HG02642 (cell line): ENCODE data around the gene CNTNAP2.

Experiments used
- ATAC-seq: cut with Tn5 transposase; IDR thresholded peaks from one replicate; pipeline ENCODE4 v1.9.1; 2021; ENCODE audit warnings: mild to moderate bottlenecking; ENCODE audit not compliant: unreplicated experiment, poor library complexity

The CNTNAP2 gene

DNA sequence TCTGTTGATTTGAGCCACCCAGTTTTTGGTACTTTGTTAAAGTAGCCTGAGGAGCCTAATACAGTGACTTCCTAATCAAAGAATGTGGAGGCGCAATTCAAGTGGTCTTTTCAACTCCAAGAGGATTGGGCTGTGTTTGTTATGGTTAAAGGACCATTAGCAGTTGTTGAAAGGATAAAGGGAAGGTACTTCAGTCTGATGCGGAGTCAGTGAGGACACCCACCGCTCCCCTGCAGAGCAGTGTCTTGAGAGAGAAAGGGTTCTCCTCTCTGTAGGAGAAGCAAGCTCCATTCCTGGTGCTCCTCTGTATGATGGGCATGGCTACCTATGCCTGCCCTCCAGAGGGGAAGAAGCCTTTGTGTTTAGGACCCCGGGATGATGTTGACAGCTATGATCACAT is 1883.4 kb downstream of the CNTNAP2 start:
- ATAC-seq: no peak

DNA sequence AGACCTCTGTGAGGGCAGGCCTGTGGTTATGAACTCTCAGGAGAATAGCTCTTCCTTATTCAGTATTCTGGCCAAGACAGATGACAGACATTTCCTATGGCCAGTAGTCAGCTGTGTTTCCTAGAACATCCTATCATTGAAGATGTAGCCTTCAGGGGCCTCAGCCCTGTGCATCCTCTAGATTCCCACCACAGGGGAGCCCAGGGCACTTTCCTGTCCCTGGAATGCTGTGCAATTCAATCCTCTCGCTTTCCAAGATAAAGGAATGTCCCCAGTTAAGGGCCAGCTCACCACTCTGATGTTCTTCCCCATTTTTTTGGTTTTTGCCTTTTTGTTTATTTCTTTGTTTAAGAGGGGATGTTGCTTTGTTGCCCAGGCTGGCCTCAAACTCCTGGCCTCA is 1895.2 kb downstream of the CNTNAP2 start:
- ATAC-seq: no peak

DNA sequence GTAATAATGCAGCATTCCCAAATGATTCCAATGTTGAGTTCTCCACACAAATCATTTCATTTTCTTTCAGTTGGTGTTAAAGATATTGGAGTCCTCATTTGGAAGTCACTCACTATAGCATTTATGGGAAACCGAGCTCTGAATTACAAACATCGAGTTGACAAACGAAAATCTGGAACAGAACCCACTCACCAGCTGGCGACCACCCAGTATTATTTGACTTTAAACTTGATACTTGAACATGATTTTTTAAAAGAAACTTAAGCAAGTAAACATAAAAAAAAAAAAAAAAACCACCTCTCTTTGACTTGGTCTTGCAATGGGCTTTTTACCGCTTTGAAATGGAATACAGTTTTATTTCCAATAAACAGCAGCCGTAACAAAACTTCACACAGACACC is 1897.4 kb downstream of the CNTNAP2 start:
- ATAC-seq: no peak

DNA sequence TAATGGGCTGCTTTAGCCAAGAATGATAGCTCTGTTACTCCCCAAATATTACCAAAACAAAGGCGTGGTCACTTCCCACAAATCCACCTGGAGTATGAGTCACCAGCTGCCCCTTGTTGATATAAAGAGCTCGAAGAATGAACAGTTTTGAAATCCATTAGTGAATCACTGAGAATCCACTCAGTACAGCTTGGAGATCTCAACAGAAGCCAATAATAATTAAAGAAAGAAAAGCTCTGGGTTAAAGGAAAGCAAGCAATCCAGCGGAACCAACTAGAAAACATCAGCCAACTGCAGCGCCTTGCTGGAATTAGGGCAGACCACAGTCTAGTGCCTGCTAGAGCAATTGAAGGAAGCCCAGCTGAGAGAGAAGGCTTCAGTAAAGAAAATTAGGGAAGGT is 1897.9 kb downstream of the CNTNAP2 start:
- no peak for ATAC-seq

DNA sequence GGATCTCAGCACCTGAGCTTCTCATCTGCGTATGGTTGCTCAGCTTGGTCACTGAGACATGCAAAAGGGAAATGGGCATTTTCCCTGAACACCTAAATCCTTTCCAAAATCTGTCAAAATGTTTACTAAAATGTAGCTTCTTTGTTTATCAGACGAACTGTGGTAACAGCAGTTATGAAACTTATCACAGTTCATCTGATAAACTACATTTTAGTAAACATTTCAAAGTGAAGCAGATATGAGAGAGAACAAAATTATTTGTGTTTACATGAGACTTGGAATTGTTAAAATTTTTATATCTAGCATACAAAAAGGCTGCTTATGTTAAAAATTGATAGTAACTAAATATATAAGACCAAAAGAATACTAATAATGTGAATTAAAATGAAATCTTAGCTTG is 1900.5 kb downstream of the CNTNAP2 start:
- no peak for ATAC-seq

DNA sequence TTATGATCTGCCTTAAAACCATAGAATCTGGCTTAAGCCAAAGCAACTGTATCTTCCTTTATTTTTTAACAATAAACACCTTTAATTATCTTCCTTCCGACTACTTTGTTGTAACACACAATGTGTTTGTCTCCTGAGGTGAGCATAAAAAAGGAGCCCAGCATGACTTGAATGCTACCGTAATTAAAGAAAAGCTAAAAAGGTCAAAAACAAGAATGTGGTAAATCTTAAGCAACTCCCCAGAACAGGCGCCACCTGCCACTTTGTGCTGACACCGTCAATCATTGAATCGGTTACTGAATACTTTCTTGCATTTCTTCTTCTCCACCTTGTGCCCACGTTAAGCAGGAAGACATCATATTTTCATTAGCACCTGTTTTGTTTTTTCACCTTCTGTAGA is 1904.1 kb downstream of the CNTNAP2 start:
- no peak for ATAC-seq

DNA sequence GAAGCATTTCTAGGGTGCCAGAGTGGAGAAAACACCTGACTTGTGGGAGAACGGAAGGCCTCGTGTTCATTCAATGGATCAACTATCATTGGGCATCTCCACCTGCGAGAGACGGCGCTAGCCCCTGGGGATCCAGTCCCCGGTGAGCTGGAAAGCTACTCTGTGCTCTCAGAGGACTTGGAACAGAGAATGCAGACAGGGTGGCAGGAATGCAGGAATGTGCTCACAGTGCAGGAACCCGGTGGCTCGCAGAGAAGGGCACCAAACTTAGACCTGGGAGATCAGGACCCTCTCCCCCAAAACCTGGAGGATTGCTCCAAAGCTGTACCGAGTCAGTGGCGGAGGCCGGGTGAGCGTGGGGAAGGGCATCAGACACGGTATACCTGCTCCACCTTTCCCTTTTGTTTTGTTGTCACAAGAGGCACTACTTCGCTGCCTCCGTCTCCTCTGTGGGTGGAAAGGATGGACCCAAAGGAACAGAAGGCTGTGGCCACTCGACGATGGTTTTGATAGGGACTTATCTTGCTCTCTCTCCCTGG is 1905.0 kb downstream of the CNTNAP2 start:
- no peak for ATAC-seq

DNA sequence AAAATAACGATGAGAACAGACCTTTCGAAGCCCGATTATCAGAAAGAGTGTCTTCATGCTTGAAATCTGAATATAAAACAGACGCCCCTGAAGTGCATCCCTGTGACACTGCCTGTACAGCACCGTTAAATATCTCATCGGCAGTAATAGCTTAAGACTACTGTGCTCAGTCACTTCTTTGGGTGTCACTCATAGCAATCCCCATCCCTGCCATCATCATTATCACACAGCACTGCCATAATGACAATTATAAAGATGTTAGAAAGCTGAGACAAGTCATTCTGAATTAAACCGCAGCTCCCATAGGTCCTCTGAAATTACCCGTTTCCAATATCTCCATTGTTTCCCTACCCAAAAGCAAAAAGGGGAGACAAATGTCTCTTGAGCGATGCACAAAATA is 1906.2 kb downstream of the CNTNAP2 start:
- ATAC-seq: no peak

DNA sequence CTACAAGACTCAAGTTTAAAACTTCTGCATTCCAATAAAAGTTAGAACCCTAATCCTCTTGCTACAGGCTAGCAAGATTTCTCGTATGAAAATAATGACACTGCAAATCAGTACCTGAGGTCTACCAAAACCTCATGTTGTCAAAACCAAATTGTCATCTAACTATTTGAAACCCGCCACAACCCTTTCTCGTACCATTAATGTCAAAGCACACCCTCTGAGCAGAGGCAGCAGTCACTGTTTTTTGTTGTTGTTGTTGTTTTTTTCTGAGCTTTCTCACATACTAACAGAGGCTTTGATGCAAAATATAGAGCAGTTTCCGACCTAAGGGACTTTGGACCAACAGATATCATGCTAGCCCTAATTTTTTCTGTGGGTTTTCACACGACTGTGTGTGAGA is 1910.1 kb downstream of the CNTNAP2 start:
- ATAC-seq: no peak

DNA sequence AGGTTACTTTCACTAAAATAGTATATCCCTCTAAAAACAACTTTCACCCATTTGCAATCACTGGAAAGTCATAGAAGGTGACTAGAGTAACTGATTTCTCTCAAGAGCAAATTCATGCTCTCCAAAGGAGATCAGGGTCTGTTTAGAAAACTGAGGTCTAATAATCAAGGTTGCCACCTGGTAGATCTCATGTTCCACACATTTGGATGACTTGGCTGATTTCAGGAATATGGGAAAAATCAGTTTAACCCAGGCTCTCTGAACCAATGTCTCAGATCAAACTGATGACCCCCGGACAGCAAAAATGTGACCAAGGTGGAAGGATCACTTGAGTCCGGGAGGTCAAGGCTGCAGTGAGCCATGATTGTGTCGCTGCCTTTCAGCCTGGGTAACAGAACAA is 1911.6 kb downstream of the CNTNAP2 start:
- no peak for ATAC-seq

DNA sequence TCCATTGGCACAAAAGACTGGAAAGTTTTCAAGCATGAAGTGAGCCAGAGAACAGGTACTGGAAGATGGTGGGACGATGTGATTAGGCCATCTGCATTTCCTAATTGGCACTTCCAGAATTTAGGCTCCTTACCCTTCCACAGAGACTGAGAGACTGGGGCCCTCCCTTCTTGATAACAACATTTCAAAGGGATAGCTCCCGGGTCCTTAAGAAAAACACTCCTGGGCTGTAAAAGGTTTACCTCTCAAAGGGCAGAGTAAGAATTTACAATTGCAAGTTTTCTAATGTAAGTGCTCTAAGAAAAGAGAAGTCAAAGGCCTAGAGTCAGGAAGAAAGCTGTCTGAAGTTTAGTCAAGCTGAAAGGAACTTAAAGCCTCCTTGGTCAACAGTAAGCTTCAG is 1914.4 kb downstream of the CNTNAP2 start:
- ATAC-seq: no peak

DNA sequence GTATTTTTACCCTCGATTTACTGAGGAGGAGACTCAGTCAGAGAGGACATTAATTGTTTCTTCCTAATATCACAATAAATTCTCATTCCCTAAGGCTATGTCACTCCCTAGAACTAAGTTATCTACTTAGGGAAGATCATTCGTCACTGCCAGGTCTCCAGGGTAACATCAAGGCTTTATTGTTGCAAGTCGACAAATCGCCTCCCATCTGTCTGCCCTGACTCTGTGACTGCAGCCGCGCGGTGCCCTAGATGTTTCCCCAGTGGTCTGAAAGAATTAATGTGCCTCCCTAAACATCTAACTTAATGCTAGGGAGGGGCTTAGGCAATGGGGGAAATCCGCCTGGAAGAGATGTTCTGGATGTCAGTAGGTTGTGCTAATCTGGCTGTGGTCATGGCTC is 1915.2 kb downstream of the CNTNAP2 start:
- no peak for ATAC-seq

DNA sequence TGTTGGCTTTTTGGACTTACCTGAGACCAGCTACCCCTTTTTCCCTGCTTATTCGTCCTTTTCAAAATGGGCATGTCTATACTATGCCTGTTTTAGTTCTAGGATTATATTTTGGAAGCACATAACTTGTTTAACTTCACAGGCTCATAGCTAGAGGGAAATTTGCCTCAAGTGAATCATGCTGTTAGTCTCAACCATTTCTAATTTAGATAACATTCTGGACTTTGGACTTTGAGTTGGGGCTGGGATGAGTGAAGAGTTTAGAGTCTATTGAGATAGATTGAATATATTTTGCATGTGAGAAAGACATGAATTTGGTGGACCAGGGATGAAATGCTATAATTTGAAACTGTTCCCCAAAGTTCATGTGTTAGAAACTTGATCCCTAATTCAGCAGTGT is 1919.3 kb downstream of the CNTNAP2 start:
- no peak for ATAC-seq

DNA sequence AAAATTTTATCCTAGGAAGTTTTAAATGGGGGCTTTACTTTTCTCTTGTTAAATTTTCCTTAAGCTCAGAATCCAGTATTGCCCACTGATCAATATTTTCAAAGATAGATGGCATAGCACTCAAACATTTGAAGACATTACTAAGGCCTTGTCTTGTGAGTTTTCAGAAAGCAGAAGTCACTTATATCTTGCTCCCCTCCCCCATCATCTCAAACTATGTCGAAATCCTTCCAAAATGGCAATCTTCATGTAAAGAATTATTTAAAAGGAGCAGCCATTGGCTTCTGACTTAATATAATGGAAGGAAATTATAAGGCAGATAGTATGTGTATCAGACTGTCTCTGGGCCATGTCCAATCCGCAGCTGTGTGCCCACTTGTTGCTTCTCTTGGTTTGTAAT is 1920.4 kb downstream of the CNTNAP2 start:
- ATAC-seq: no peak

DNA sequence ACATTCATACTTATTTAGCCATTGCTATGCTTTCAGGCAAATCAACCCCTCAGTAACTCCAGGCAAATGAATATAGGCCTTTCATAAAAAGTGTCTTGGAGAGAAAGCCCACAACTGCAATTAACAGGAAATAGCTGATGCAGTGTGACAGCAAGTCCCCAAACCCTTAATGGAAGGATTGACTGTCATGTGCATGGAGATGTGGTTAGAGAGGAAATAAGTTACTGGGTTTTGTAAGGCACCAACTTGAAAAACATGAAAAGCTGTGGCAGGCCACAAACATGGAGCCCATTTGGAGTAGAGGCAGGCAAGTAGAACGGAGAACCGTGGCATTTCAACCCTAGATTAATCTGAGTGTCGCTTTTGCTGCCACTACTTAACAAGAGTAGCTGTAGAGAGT is 1924.6 kb downstream of the CNTNAP2 start:
- no peak for ATAC-seq

DNA sequence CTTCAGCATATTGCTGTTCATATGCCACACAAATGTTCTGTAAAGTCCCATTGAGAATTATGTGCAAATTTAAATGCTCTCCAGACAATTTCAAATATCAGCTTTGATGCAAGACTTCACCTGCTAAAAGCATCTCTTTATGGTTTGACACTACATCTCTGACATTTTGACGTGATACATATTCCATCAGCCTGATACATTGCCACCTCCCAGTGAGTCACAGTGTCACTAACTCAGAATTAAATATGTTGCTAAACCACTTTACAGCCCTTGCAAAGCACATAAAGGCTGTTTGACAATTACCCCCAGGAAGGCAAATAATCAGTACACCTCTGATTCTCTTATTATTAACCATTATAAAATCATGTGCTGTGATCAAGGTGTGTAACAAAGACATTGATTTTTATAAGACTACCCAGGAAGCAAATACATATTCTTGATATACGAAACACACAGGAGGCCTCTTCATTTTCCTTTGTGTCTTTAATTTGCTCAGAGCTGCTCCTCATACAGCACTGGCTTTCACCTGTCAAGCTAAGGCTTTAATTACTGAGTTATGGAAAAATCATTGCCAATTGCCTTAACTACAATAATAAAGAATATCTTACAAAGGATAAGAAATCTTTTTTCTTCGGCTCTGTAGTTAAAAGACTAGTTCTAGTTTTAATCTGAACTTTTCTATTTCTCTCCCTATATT is 1926.5 kb downstream of the CNTNAP2 start:
- no peak for ATAC-seq

DNA sequence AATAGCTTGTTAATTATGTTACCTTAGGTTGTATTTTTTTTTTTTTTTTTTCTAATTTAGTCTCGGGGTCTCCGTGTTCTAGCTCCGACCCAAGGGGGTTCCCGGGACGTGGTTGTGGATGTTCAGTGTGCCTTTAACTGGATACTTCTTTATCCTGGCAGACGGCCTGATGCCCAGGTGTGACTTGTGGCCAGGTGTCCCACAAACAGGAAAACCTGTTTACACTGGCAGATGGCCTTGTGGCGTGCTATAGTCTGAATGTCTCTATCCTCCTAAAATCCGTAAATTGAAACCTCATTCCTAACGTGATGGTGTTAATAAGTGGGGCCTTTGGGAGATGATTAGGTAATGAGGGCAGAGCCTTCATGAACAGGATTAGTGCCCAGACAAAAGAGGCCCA is 1927.6 kb downstream of the CNTNAP2 start:
- ATAC-seq: no peak

DNA sequence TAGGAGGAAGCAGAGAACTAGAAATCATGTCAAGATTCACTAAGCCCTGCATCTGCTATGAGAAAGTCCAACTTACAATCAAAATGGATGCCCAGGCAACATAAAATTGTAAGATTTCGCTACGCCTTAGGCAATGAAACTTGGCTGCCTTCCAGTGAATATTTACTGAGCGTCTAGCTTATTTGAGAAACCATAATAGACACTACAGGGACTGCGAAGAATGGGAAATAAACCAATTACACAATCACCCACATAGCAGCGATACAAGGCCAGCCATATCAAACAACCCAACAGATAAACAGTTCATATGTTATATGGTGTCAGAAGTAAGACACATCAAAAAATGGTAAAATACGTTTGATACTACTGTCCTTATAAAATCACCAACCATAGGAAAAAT is 1928.9 kb downstream of the CNTNAP2 start:
- ATAC-seq: no peak

DNA sequence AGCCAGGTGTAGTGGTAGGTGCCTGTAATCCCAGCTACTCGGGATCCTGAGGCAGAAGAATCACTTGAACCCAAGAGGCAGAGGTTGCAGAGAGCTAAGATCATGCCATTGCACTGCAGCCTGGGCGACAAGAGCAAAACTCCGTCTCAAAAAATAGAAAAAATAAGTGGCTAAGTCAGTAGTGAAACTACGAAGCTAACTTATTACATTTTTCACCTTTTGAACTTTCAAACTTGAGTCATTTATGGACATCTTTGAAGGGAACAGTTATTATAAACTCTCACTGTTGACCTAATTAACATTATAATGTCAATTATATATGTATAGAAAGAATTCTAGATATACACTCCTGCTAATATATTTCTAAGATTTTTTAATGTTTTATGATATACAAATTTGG is 1932.5 kb downstream of the CNTNAP2 start:
- ATAC-seq: no peak

DNA sequence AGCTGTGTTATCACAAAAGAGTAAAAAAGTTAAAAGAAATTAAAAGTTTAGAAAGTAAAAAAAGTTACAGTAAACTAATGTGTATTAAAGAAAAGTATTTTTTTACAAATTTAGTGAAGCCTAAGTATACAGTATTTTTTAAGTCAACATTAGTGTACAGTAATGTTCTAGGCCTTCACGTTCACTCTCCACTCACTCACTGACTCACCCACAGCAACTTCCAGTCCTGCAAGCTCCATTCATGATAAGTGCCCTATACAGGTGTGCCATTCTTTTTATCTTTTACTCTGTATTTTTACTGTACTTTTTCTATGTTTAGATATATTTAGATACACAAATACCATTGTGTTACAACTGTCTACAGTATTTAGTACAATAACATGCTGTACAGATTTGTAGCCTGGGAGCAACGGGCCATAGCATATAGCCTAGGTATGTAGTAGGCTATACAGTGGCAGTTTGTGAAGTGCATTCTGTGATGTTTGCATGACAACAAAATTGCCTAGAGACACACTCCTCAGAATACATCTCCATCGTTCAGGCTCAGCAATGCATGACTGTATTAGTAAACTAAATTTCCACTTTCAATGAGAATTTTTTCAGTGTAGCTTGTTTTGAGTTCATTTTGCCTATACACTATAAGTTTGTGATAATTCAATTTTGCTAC is 1934.0 kb downstream of the CNTNAP2 start:
- ATAC-seq: no peak

DNA sequence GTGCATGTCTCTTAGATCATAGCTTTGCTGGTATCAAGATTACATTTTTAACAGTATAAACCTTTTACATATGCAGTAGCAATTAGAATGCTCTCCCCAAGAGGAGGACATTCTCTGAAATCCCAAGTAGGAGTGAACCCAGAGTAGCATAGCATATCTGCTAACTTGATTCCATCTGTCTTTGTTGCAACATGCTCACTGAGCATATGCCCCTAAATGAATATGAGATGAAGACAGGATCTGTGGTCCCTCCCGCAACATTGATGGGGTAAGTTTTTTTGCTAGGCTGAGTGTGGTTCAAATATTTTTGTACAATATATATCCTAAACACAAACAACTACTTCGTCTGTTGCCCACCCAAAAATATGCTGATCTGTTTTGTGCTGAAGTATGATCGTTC is 1939.8 kb downstream of the CNTNAP2 start:
- no peak for ATAC-seq

DNA sequence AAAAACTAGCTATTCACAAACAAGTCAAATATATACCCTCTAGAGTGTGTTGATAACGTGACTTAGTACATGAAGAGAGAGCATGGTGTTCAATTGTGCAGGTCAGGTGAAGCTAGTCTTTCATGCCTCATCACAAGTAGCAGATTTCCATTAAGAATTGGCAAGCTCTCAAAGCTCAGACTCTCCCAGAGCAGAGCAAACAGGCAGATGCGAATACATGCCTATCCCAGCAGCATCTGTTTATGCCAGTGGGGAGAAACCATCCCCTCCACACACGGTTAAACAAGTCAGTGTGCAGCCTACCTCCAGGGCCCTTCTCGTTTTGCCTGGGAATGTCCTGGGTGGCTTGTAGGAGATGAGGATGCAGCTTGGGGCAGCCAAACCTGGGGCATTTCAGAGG is 1941.5 kb downstream of the CNTNAP2 start:
- no peak for ATAC-seq
